A549 (cell line): ENCODE results near the gene TMEM92. TPM values are rescaled to one million over a fixed set of nuclear protein-coding genes. Genes with fewer than 3 reads are reported as not detected.
A peak's percentile ranks its signal among the peaks of the same experiment; 100 is the strongest.

Experiments used
- ATAC-seq, 2 experiments: fragments of 200-7000 bp in 1 of 2; fragments of >200 bp in 1 of 2; cut with Nextera tagmentation in 1 of 2; cut with Tn5 transposase in 1 of 2; 3 replicates each; pipeline versions ENCODE4 v1.8.0 to v1.9.1; 2018 to 2020; ENCODE audit warnings: mild to moderate bottlenecking in 1 of 2, moderate library complexity in 1 of 2
- CTCF ChIA-PET: fragments of 300-600 bp; sonication (Branson Sonifier 250); formaldehyde crosslinking; extraction: SDS; loops from one replicate; lab custom pipeline; 2021; ENCODE audit warnings: antibody characterized with exemption, inconsistent platforms; lab: Yijun Ruan, JAX
- POLR2A ChIA-PET: fragments of 350-600 bp; formaldehyde crosslinking; extraction: SDS; loops from one replicate; lab custom pipeline; 2021; ENCODE audit warnings: antibody characterized with exemption, inconsistent platforms; lab: Yijun Ruan, JAX
- DNase-seq, 2 experiments: peaks; one replicate each; pipeline versions ENCODE4 v3.0.0 to v3.0.0-alpha.2; 2011 to 2016; ENCODE audit warnings: low read depth in 1 of 2, low spot score in 1 of 2
- FAIRE-seq: peaks from 2 replicates; lab custom pipeline; 2011; peaks lifted over from hg19 to GRCh38; lab: Jason Lieb, UNC
- H3K27ac ChIP-seq, 2 experiments: fragments of >200 bp; sonication (Bioruptor Twin); formaldehyde crosslinking; 3 replicates each; pipeline ENCODE4 v1.5.1; 2016 to 2017
- H3K4me1 ChIP-seq: fragments of >200 bp; sonication (Bioruptor Twin); formaldehyde crosslinking; 3 replicates; pipeline ENCODE4 v1.6.1; 2016
- H3K4me2 ChIP-seq: fragments of >200 bp; sonication (Bioruptor Twin); formaldehyde crosslinking; 3 replicates; pipeline ENCODE4 v1.6.1; 2016
- H3K4me3 ChIP-seq: fragments of >200 bp; sonication (Bioruptor Twin); formaldehyde crosslinking; 3 replicates; pipeline ENCODE4 v1.5.1; 2016
- H3K9me3 ChIP-seq: fragments of >200 bp; sonication (Bioruptor Twin); formaldehyde crosslinking; 3 replicates; pipeline ENCODE4 v1.6.1; 2016
- BHLHE40 ChIP-seq: IDR thresholded peaks from 2 replicates; pipeline ENCODE4 v1.6.1; 2012; ENCODE audit warnings: low read depth, low read length, inconsistent platforms
- CEBPB ChIP-seq, 2 experiments: fragments of >200 bp in 1 of 2; sonication (Bioruptor Twin) in 1 of 2; formaldehyde crosslinking in 1 of 2; IDR thresholded peaks; 2 replicates each; pipeline ENCODE4 v1.6.1; 2012 to 2016
- EHF ChIP-seq: fragments of 250-450 bp; sonication (Bioruptor Pico); IDR thresholded peaks from 2 replicates; pipeline ENCODE4 v1.5.0; 2020; ENCODE audit warnings: mild to moderate bottlenecking
- EHMT2 ChIP-seq: fragments of 200-600 bp; sonication (generic); IDR thresholded peaks from 2 replicates; pipeline ENCODE4 v1.6.1; 2016; ENCODE audit warnings: antibody characterized with exemption, low read depth, mild to moderate bottlenecking, moderate library complexity
- FOSB ChIP-seq: fragments of 250-450 bp; sonication (Bioruptor Pico); IDR thresholded peaks from 2 replicates; pipeline ENCODE4 v1.5.0; 2020; ENCODE audit warnings: mild to moderate bottlenecking, moderate library complexity
- FOSL2 ChIP-seq, 2 experiments: fragments of 450-650 bp in 1 of 2; fragments of >200 bp in 1 of 2; sonication (Bioruptor Twin) in 1 of 2; formaldehyde crosslinking; IDR thresholded peaks; 2 replicates each; pipeline versions ENCODE4 v1.5.0 to v1.6.1; 2016 to 2020; ENCODE audit warnings: mild to moderate bottlenecking in 1 of 2, moderate library complexity in 1 of 2
- HDAC2 ChIP-seq: fragments of 200-600 bp; sonication (generic); IDR thresholded peaks from 2 replicates; pipeline ENCODE4 v1.6.1; 2016
- HEYL ChIP-seq: fragments of 250-450 bp; sonication (Bioruptor Pico); IDR thresholded peaks from 2 replicates; pipeline ENCODE4 v1.8.0; 2021; ENCODE audit warnings: mild to moderate bottlenecking, moderate library complexity
- HOXB13 ChIP-seq: fragments of 250-450 bp; sonication (Bioruptor Pico); IDR thresholded peaks from 2 replicates; pipeline ENCODE4 v1.5.0; 2020; ENCODE audit warnings: low read depth, mild to moderate bottlenecking, moderate library complexity
- HOXB5 ChIP-seq: fragments of 250-450 bp; sonication (Bioruptor Pico); IDR thresholded peaks from 2 replicates; pipeline ENCODE4 v1.5.0; 2020; ENCODE audit warnings: mild to moderate bottlenecking, moderate library complexity
- JUN ChIP-seq, 2 experiments: fragments of >200 bp; sonication (Bioruptor Twin); formaldehyde crosslinking; IDR thresholded peaks; 2 replicates in 1 of 2; 3 replicates in 1 of 2; pipeline ENCODE4 v1.6.1; 2016 to 2017
- JUNB ChIP-seq: fragments of >200 bp; sonication (Bioruptor Twin); formaldehyde crosslinking; IDR thresholded peaks from 2 replicates; pipeline ENCODE4 v1.6.1; 2016
- KDM1A ChIP-seq: fragments of 200-600 bp; sonication (generic); IDR thresholded peaks from 2 replicates; pipeline ENCODE4 v1.6.1; 2016; ENCODE audit warnings: low read depth, mild to moderate bottlenecking
- KDM5A ChIP-seq: fragments of 200-600 bp; sonication (generic); IDR thresholded peaks from 2 replicates; pipeline ENCODE4 v1.6.1; 2016; ENCODE audit warnings: antibody characterized with exemption, mild to moderate bottlenecking
- NPAS2 ChIP-seq: fragments of 250-450 bp; sonication (Bioruptor Pico); IDR thresholded peaks from 2 replicates; pipeline ENCODE4 v1.8.0; 2022; ENCODE audit warnings: mild to moderate bottlenecking, moderate library complexity, borderline replicate concordance
- PHF8 ChIP-seq: fragments of 200-600 bp; sonication (generic); IDR thresholded peaks from 2 replicates; pipeline ENCODE4 v1.6.1; 2016; ENCODE audit warnings: low read depth, mild to moderate bottlenecking, antibody characterized with exemption, moderate library complexity, borderline replicate concordance
- POLR2A ChIP-seq: IDR thresholded peaks from 2 replicates; pipeline ENCODE4 v1.6.1; 2012; ENCODE audit warnings: mild to moderate bottlenecking, low read length
- RAD21 ChIP-seq, 2 experiments: fragments of >200 bp in 1 of 2; sonication (Bioruptor Twin) in 1 of 2; formaldehyde crosslinking in 1 of 2; IDR thresholded peaks in 1 of 2; conservative IDR thresholded peaks in 1 of 2; 2 replicates in 1 of 2; 3 replicates in 1 of 2; pipeline ENCODE4 v1.6.1; 2012 to 2018; ENCODE audit warnings: inconsistent platforms in 1 of 2
- RCOR1 ChIP-seq: fragments of 150-350 bp; IDR thresholded peaks from 2 replicates; pipeline ENCODE4 v1.6.1; 2014; ENCODE audit warnings: antibody characterized with exemption, low read length, low read depth
- TFCP2L1 ChIP-seq: fragments of 250-450 bp; sonication (Bioruptor Pico); IDR thresholded peaks from 2 replicates; pipeline ENCODE4 v1.5.0; 2021; ENCODE audit warnings: mild to moderate bottlenecking
- TP53 ChIP-seq: fragments of 250-450 bp; sonication (Bioruptor Pico); IDR thresholded peaks from 2 replicates; pipeline ENCODE4 v1.5.0; 2021; ENCODE audit warnings: mild to moderate bottlenecking, moderate library complexity
- ZC3H11A ChIP-seq: fragments of 450-650 bp; IDR thresholded peaks from 2 replicates; pipeline ENCODE4 v1.6.1; 2014; ENCODE audit warnings: antibody characterized with exemption, mild to moderate bottlenecking
- ZFP36 ChIP-seq: fragments of 450-650 bp; IDR thresholded peaks from 2 replicates; pipeline ENCODE4 v1.6.1; 2014; ENCODE audit warnings: borderline replicate concordance; ENCODE audit not compliant: partially characterized antibody
- WGBS: methylation state at CpG from one replicate; pipeline ENCODE4 v1.1.6; 2017; ENCODE audit errors: missing lambda C conversion rate; 5-methylcytosine and 5-hydroxymethylcytosine counted together
- polyA plus RNA-seq, 4 experiments: library from polyadenylated mRNA; depleted of rRNA in 3 of 4; stranded (reverse); fragments of >200 nt; fragmentation: RNase III in 1 of 4; extraction: RNeasy Plus Mini Kit Qiagen cat#74134 plus additional on column Dnase treatment in 1 of 4; gene quantifications; 2 replicates in 3 of 4; 3 replicates in 1 of 4; pipeline ENCODE4 v1.2.3, GENCODE V29; 2011 to 2017
- TF ChIP-seq, protein P1 (sequence below): IDR thresholded peaks from 2 replicates; pipeline ENCODE4 v1.6.1; 2012; ENCODE audit warnings: low read depth, borderline replicate concordance
- TF ChIP-seq, protein P2 (sequence below): fragments of 250-450 bp; sonication (Bioruptor Pico); IDR thresholded peaks from 2 replicates; pipeline ENCODE4 v1.5.0; 2020; ENCODE audit warnings: low read depth, mild to moderate bottlenecking, moderate library complexity
- TF ChIP-seq, protein P3 (sequence below): fragments of >200 bp; sonication (Bioruptor Twin); formaldehyde crosslinking; IDR thresholded peaks from 2 replicates; pipeline ENCODE4 v1.6.1; 2016

The TMEM92 gene
- polyA plus RNA-seq, 2 of the 4 experiments (the other 2 are of a cell fraction), result 10.3 to 27.5 TPM

DNA sequence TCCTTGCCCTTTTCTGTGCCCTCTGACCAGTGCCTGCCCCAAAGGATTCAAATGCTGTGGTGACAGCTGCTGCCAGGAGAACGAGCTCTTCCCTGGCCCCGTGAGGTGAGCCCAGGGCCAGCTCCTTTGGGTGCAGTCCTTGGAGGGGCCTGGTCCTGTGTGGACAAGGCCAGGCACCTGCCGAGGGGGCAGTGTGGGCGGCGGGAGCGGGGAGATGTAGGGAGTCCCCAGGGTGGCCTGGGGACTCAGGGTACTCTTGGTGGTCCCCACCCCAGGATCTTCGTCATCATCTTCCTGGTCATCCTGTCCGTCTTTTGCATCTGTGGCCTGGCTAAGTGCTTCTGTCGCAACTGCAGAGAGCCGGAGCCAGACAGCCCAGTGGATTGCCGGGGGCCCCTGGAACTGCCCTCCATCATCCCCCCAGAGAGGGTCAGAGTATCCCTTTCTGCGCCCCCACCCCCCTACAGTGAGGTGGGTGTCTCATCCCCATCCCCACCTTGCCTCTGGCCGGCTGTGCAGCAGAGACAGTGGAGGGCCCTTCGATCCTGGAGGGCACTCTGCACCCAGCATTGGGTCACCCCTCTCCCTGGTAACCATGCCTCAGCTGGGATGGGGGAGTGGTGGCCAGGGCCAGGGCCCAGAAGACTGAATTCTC lies 4.4 kb downstream of the TMEM92 start:
- ChIA-PET CTCF (interaction anchor here (0.8 to 46.2 kb wide), 11 partner anchors 2 to 184 kb away, joined by 3 to 1256 read pairs (median 4); partner anchors contain the start of genes COL1A1, PDK2 and TMEM92), POLR2A (interaction anchor here (1.5 kb wide), 1 partner anchor 10 kb away, joined by 4 read pairs; no protein-coding TSS in a partner anchor)
- ATAC-seq (0 out of 6 replicates have a peak, but pooled peaks of 1 of the 2 experiments have one; percentile 0), FAIRE-seq (no peak)
- peak overlapping the region; percentile 44 to 91 for H3K27ac ChIP-seq
- no peaks in the 10 kb centered on the region for H3K9me3 ChIP-seq
- H3K4me3 ChIP-seq, result no peak overlapping the region
- H3K4me2 ChIP-seq, result peak overlapping the region; percentile 94
- 80% methylated on average over 13 of the region's 14 CpGs for WGBS
- H3K4me1 ChIP-seq, result peaks cover 67% of the 10 kb centered on the region
- TF ChIP-seq NPAS2 (CRISPR knock-in tag) (no peak), JUN (IDR thresholded peaks at IDR 0.05) (no peak), KDM1A (no peak), BHLHE40 (no peak), JUNB (no peak), TFCP2L1 (CRISPR knock-in tag) (no peak), EHF (CRISPR knock-in tag) (no peak), KDM5A (no peak), PHF8 (no peak), HOXB5 (CRISPR knock-in tag) (no peak), POLR2A (no peak), CEBPB (IDR thresholded peaks at IDR 0.05) (no peak), RAD21 (conservative IDR thresholded peaks at IDR 0.05 in 1 of 2, IDR thresholded peaks at IDR 0.05 in 1 of 2) (no peak), RCOR1 (no peak), HOXB13 (CRISPR knock-in tag) (no peak)
- TF ChIP-seq, protein P1, sequence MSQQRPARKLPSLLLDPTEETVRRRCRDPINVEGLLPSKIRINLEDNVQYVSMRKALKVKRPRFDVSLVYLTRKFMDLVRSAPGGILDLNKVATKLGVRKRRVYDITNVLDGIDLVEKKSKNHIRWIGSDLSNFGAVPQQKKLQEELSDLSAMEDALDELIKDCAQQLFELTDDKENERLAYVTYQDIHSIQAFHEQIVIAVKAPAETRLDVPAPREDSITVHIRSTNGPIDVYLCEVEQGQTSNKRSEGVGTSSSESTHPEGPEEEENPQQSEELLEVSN, result no peak
- TF ChIP-seq, all 56 proteins: peak for 0
- DNase-seq, result no peak

DNA sequence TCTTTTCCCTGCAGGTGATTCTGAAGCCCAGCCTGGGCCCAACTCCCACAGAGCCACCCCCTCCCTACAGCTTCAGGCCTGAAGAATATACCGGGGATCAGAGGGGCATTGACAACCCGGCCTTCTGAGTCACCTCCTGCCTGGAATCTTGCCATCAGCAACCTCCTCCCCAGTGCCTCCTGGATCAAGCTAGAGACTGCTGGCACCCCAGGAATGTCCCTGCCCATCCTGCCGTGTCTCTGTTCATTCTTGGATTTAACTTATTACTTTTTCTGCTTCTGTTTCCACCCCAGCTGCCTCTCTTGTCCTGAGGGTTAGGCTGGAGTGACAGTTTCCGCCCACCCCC lies 4.9 kb downstream of the TMEM92 start:
- H3K4me2 ChIP-seq, result peak overlapping the region; percentile 94
- no peak for DNase-seq
- no peak for FAIRE-seq
- no peak overlapping the region for H3K4me3 ChIP-seq
- ChIA-PET POLR2A (interaction anchor here (1.5 kb wide), 1 partner anchor 9 kb away, joined by 4 read pairs; no protein-coding TSS in a partner anchor), CTCF (interaction anchor here (0.8 to 46.2 kb wide), 9 partner anchors 1 to 184 kb away, joined by 3 to 1256 read pairs (median 4); partner anchors contain the start of genes COL1A1, PDK2 and TMEM92)
- H3K27ac ChIP-seq, result peak overlapping the region; percentile 49 to 91
- H3K9me3 ChIP-seq, result no peaks in the 10 kb centered on the region
- WGBS, result 22% methylated on average over 4 of the region's 4 CpGs
- TF ChIP-seq, protein P2, sequence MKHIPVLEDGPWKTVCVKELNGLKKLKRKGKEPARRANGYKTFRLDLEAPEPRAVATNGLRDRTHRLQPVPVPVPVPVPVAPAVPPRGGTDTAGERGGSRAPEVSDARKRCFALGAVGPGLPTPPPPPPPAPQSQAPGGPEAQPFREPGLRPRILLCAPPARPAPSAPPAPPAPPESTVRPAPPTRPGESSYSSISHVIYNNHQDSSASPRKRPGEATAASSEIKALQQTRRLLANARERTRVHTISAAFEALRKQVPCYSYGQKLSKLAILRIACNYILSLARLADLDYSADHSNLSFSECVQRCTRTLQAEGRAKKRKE, result no peak
- TF ChIP-seq FOSL2 (IDR thresholded peaks at IDR 0.05) (no peak; the same call in 1 of the 2 replicates), FOSL2 (CRISPR knock-in tag; IDR thresholded peaks at IDR 0.05) (peak; percentile 36; the same call in 1 of the 2 replicates)
- TF ChIP-seq, all 56 proteins: peak for 1
- peak; percentile 12 to 37; a peak in 3 of 6 replicates for ATAC-seq
- peaks cover 64% of the 10 kb centered on the region for H3K4me1 ChIP-seq

DNA sequence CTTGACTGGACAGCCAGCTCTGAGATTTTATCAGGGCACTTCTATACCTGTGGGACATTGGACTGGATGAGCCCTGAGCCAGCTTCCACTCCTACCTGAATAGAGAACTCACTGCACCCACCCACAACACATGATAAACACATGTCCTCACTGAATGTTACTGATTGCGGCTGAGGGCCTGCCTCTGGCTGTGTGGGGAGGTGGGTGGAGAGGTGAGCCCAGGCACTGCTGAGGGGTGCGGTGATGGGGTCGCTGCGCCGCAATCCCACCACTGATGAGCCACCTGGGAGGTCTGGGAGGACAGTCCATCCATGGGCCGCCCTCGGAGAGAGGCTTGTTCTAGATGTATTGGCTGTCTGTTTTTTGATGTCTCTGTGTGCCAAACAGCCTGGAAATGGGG lies 5.4 kb downstream of the TMEM92 start:
- DNase-seq (no peak), ATAC-seq (no peak), FAIRE-seq (no peak)
- Histone ChIP-seq H3K27ac (peak overlapping the region; percentile 49 to 91), H3K4me2 (peak overlapping the region; percentile 94), H3K4me1 (peaks cover 60% of the 10 kb centered on the region), H3K4me3 (no peak overlapping the region), H3K9me3 (no peaks in the 10 kb centered on the region)
- CTCF ChIA-PET, result interaction anchor here (0.8 to 46.2 kb wide), 7 partner anchors 1 to 185 kb away, joined by 3 to 1256 read pairs (median 4); partner anchors contain the start of genes COL1A1, PDK2 and TMEM92
- TF ChIP-seq EHMT2 (no peak), BHLHE40 (no peak), ZC3H11A (no peak), HOXB13 (CRISPR knock-in tag) (no peak), ZFP36 (no peak), HEYL (CRISPR knock-in tag) (no peak), FOSL2 (IDR thresholded peaks at IDR 0.05) (no peak), FOSL2 (CRISPR knock-in tag; IDR thresholded peaks at IDR 0.05) (no peak), HDAC2 (no peak), FOSB (CRISPR knock-in tag) (no peak), CEBPB (IDR thresholded peaks at IDR 0.05) (no peak), TP53 (no peak)
- TF ChIP-seq, protein P1, result no peak
- TF ChIP-seq, protein P3, sequence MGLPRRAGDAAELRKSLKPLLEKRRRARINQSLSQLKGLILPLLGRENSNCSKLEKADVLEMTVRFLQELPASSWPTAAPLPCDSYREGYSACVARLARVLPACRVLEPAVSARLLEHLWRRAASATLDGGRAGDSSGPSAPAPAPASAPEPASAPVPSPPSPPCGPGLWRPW, result no peak
- POLR2A ChIA-PET, result interaction anchor here (1.5 kb wide), 1 partner anchor 9 kb away, joined by 4 read pairs; no protein-coding TSS in a partner anchor
- WGBS, result 97% methylated on average over 7 of the region's 7 CpGs
